Neural crest cell (in vitro differentiated cells): ENCODE measurements around the gene KRTAP10-1. TPM values are rescaled to one million over a fixed set of nuclear protein-coding genes. Genes with fewer than 3 reads are reported as not detected.

Experiments used
- DNase-seq: peaks from one replicate; pipeline ENCODE4 v3.0.0; 2021; ENCODE audit warnings: low read depth, mixed read lengths, low spot score
- H3K27ac Mint-ChIP-seq: one replicate; pipeline ENCODE4 v1.8.0; 2021; ENCODE audit warnings: mild to moderate bottlenecking, mixed read lengths; ENCODE audit not compliant: unreplicated experiment
- H3K27me3 Mint-ChIP-seq: 2 replicates; pipeline ENCODE4 v1.8.0; 2021; ENCODE audit warnings: low read depth, mild to moderate bottlenecking, mixed read lengths
- H3K36me3 Mint-ChIP-seq: 2 replicates; pipeline ENCODE4 v1.8.0; 2021; ENCODE audit warnings: low read depth, mild to moderate bottlenecking, mixed read lengths
- H3K4me1 Mint-ChIP-seq: 2 replicates; pipeline ENCODE4 v1.8.0; 2021; ENCODE audit warnings: mixed read lengths
- H3K4me3 Mint-ChIP-seq: one replicate; pipeline ENCODE4 v1.8.0; 2021; ENCODE audit warnings: mild to moderate bottlenecking, mixed read lengths
- H3K9me3 Mint-ChIP-seq: 2 replicates; pipeline ENCODE4 v1.8.0; 2021; ENCODE audit warnings: mixed read lengths
- CTCF ChIP-seq: fragments of 200-600 bp; sonication (generic); conservative IDR thresholded peaks from 2 replicates; pipeline ENCODE4 v1.5.0; 2021; ENCODE audit warnings: antibody characterized with exemption, mild to moderate bottlenecking
- total RNA-seq: library from RNA; stranded (reverse); gene quantifications from 2 replicates; pipeline ENCODE4 v1.2.1, GENCODE V29; 2021

Gene KRTAP10-1
- total RNA-seq, 1 donor from 2014 or later = not detected

- Mint-ChIP-seq H3K4me1 (no peaks in the 10 kb centered on the region), H3K4me3 (no peak overlapping the region), H3K9me3 (no peaks in the 10 kb centered on the region), H3K27me3 (no peaks in the 10 kb centered on the region), H3K27ac (no peak overlapping the region), H3K36me3 (no peaks in the 10 kb centered on the region)
- DNase-seq = no peak
- TF ChIP-seq CTCF = no peak
Observed at GRCh38 chr21:44518686-44519085, 21.3 kb downstream of the KRTAP10-1 start.

- no peaks in the 10 kb centered on the region for H3K4me1 Mint-ChIP-seq
- peak overlapping the region; percentile 83 for H3K27ac Mint-ChIP-seq
- DNase-seq = no peak
- H3K27me3 Mint-ChIP-seq = no peaks in the 10 kb centered on the region
- no peak overlapping the region for H3K4me3 Mint-ChIP-seq
- H3K9me3 Mint-ChIP-seq = no peaks in the 10 kb centered on the region
- no peak for TF ChIP-seq CTCF
- H3K36me3 Mint-ChIP-seq = no peaks in the 10 kb centered on the region
Observed at GRCh38 chr21:44517175-44517899, 22.7 kb downstream of the KRTAP10-1 start.

GRCh38 chr21:44516828-44517174 lies 23.2 kb downstream of the KRTAP10-1 start:
- TF ChIP-seq CTCF = no peak
- Mint-ChIP-seq H3K4me3 (no peak overlapping the region), H3K27ac (peak overlapping the region; percentile 83), H3K36me3 (no peaks in the 10 kb centered on the region), H3K4me1 (no peaks in the 10 kb centered on the region), H3K27me3 (no peaks in the 10 kb centered on the region), H3K9me3 (no peaks in the 10 kb centered on the region)
- no peak for DNase-seq

GRCh38 chr21:44516342-44516741 lies 23.7 kb downstream of the KRTAP10-1 start:
- Mint-ChIP-seq H3K4me1 (no peaks in the 10 kb centered on the region), H3K36me3 (no peaks in the 10 kb centered on the region), H3K27me3 (no peaks in the 10 kb centered on the region), H3K9me3 (no peaks in the 10 kb centered on the region), H3K4me3 (no peak overlapping the region), H3K27ac (peak overlapping the region; percentile 12)
- DNase-seq = no peak
- no peak for TF ChIP-seq CTCF

- no peaks in the 10 kb centered on the region for H3K9me3 Mint-ChIP-seq
Observed at GRCh38 chr21:44515359-44516165, 24.4 kb downstream of the KRTAP10-1 start.

More at GRCh38 chr21:44515359-44516165, 24.4 kb downstream of the KRTAP10-1 start:
- H3K4me3 Mint-ChIP-seq = no peak overlapping the region
- no peak for DNase-seq
- H3K27me3 Mint-ChIP-seq = no peaks in the 10 kb centered on the region
- no peak for TF ChIP-seq CTCF
- H3K36me3 Mint-ChIP-seq = no peaks in the 10 kb centered on the region
- H3K27ac Mint-ChIP-seq = no peak overlapping the region
- H3K4me1 Mint-ChIP-seq = no peaks in the 10 kb centered on the region
